ENCODE results near the gene DUSP28.

The DUSP28 gene

GRCh38 chr2:240601831-240602160 is 41.6 kb downstream of the DUSP28 start:
- CTCF ChIA-PET = no interaction called here
- H3K4me3 ChIP-seq (ENCODE audit: low read depth, low read length) = no peak overlapping the region
- no peak for TF ChIP-seq CTCF (IDR thresholded peaks at IDR 0.05; ENCODE audit: insufficient read depth, low read length, missing control alignments)
- DNase-seq (ENCODE audit: low read depth, low spot score) = no peak
- POLR2A ChIA-PET = no interaction called here

- no peak overlapping the region for H3K4me3 ChIP-seq (ENCODE audit: low read depth, low read length)
- TF ChIP-seq CTCF (IDR thresholded peaks at IDR 0.05; ENCODE audit: insufficient read depth, low read length, missing control alignments) = no peak
- POLR2A ChIA-PET = no interaction called here
- DNase-seq (ENCODE audit: low read depth, low spot score) = no peak
- CTCF ChIA-PET = interaction anchor here (2.1 kb wide), 1 partner anchor 15 kb away, joined by 5 read pairs; the partner anchor contains the start of gene CAPN10
Observed at GRCh38 chr2:240602266-240603050, 42.3 kb downstream of the DUSP28 start.

GRCh38 chr2:240603081-240603835 is 43.1 kb downstream of the DUSP28 start:
- TF ChIP-seq CTCF (IDR thresholded peaks at IDR 0.05; ENCODE audit: insufficient read depth, low read length, missing control alignments) = no peak
- POLR2A ChIA-PET = no interaction called here
- CTCF ChIA-PET = interaction anchor here (2.1 kb wide), 1 partner anchor 16 kb away, joined by 5 read pairs; the partner anchor contains the start of gene CAPN10

GRCh38 chr2:240603846-240604245 is 43.7 kb downstream of the DUSP28 start:
- no peak for TF ChIP-seq CTCF (IDR thresholded peaks at IDR 0.05; ENCODE audit: insufficient read depth, low read length, missing control alignments)
- POLR2A ChIA-PET = no interaction called here

More at GRCh38 chr2:240603081-240603835, 43.1 kb downstream of the DUSP28 start:
- no peak overlapping the region for H3K4me3 ChIP-seq (ENCODE audit: low read depth, low read length)
- DNase-seq (ENCODE audit: low read depth, low spot score) = no peak

GRCh38 chr2:240604291-240604938 is 44.3 kb downstream of the DUSP28 start:
- ChIA-PET CTCF (interaction anchor here (2.1 kb wide), 1 partner anchor 17 kb away, joined by 5 read pairs; the partner anchor contains the start of gene CAPN10), POLR2A (no interaction called here)
- peak; percentile 35 for TF ChIP-seq CTCF (IDR thresholded peaks at IDR 0.05; ENCODE audit: insufficient read depth, low read length, missing control alignments)
- no peak overlapping the region for H3K4me3 ChIP-seq (ENCODE audit: low read depth, low read length)
- no peak for DNase-seq (ENCODE audit: low read depth, low spot score)

More at GRCh38 chr2:240603846-240604245, 43.7 kb downstream of the DUSP28 start:
- DNase-seq (ENCODE audit: low read depth, low spot score) = no peak
- H3K4me3 ChIP-seq (ENCODE audit: low read depth, low read length) = no peak overlapping the region
- CTCF ChIA-PET = interaction anchor here (2.1 kb wide), 1 partner anchor 17 kb away, joined by 5 read pairs; the partner anchor contains the start of gene CAPN10
